ENCODE measurements around the gene COL6A2.
A peak's percentile ranks its signal among the peaks of the same experiment; 100 is the strongest.

COL6A2 gene

GRCh38 chr21:46144464-46145070, 46.7 kb downstream of the COL6A2 start:
- no peak for DNase-seq (ENCODE audit: low spot score)

GRCh38 chr21:46145159-46145839, 47.4 kb downstream of the COL6A2 start:
- DNase-seq (ENCODE audit: low spot score), result no peak

GRCh38 chr21:46145840-46146691, 48.2 kb downstream of the COL6A2 start:
- no peak for DNase-seq (ENCODE audit: low spot score)

GRCh38 chr21:46146856-46147255, 48.9 kb downstream of the COL6A2 start:
- DNase-seq (ENCODE audit: low spot score), result no peak

GRCh38 chr21:46147429-46147828, 49.5 kb downstream of the COL6A2 start:
- DNase-seq (ENCODE audit: low spot score), result peak; percentile 22

- no peak for DNase-seq (ENCODE audit: low spot score)
Measured at GRCh38 chr21:46148106-46148505, 50.2 kb downstream of the COL6A2 start.

- no peak for DNase-seq (ENCODE audit: low spot score)
Measured at GRCh38 chr21:46149205-46149901, 51.4 kb downstream of the COL6A2 start.

- no peak for DNase-seq (ENCODE audit: low spot score)
Measured at GRCh38 chr21:46150073-46150472, 52.2 kb downstream of the COL6A2 start.

- DNase-seq (ENCODE audit: low spot score), result no peak
Measured at GRCh38 chr21:46150491-46151121, 52.7 kb downstream of the COL6A2 start.

GRCh38 chr21:46151261-46151988, 53.5 kb downstream of the COL6A2 start:
- DNase-seq (ENCODE audit: low spot score), result no peak

GRCh38 chr21:46151989-46152926, 54.3 kb downstream of the COL6A2 start:
- DNase-seq (ENCODE audit: low spot score), result no peak

GRCh38 chr21:46152927-46153246, 55.0 kb downstream of the COL6A2 start:
- DNase-seq (ENCODE audit: low spot score), result no peak

- no peak for DNase-seq (ENCODE audit: low spot score)
Measured at GRCh38 chr21:46153247-46154154, 55.6 kb downstream of the COL6A2 start.

GRCh38 chr21:46154155-46154954, 56.4 kb downstream of the COL6A2 start:
- DNase-seq (ENCODE audit: low spot score), result no peak

GRCh38 chr21:46154955-46155513, 57.1 kb downstream of the COL6A2 start:
- DNase-seq (ENCODE audit: low spot score), result no peak

- DNase-seq (ENCODE audit: low spot score), result no peak
Measured at GRCh38 chr21:46155514-46156377, 57.8 kb downstream of the COL6A2 start, which contains the start of gene FTCD. FTCD (minus strand) TSS chr21:46155579; CDS start chr21:46155523, 56 bp downstream.

- no peak for DNase-seq (ENCODE audit: low spot score)
Measured at GRCh38 chr21:46156378-46156645, 58.4 kb downstream of the COL6A2 start.
